GM12878 (cell line): Measurements from ENCODE around the gene MCM8. TPM values are rescaled to one million over a fixed set of nuclear protein-coding genes. Genes with fewer than 3 reads are reported as not detected.

Source experiments
- ATAC-seq: fragments of 200-7000 bp; cut with Tn5 transposase; 3 replicates; pipeline ENCODE4 v1.9.1; 2020; ENCODE audit warnings: mild to moderate bottlenecking, moderate library complexity
- BruUV-seq: library from RNA; stranded (reverse); fragments of 400-500 nt; replicated peaks from 2 replicates; lab custom pipeline; 2021; lab: Mats Ljungman, UMichigan
- CTCF ChIA-PET: fragments of 300-600 bp; sonication (Branson Sonifier 250); formaldehyde crosslinking; extraction: SDS; loops from one replicate; lab custom pipeline; 2021; ENCODE audit warnings: inconsistent platforms; lab: Yijun Ruan, JAX
- POLR2A ChIA-PET: fragments of 350-600 bp; formaldehyde crosslinking; extraction: SDS; loops from one replicate; lab custom pipeline; 2021; ENCODE audit warnings: inconsistent platforms; lab: Charles Lee
- RAD21 ChIA-PET: fragments of 300-600 bp; sonication (Branson Sonifier 250); formaldehyde crosslinking; loops from one replicate; lab custom pipeline; 2023; ENCODE audit warnings: antibody characterized with exemption; ENCODE audit not compliant: unreplicated experiment; lab: Charles Lee
- SMC1A ChIA-PET: fragments of 300-600 bp; sonication (Branson Sonifier 250); formaldehyde crosslinking; loops from one replicate; lab custom pipeline; 2023; ENCODE audit not compliant: unreplicated experiment, uncharacterized antibody; lab: Charles Lee
- DNase-seq: peaks from one replicate; pipeline ENCODE4 v3.0.0-alpha.2; 2011; ENCODE audit warnings: low read depth, low spot score
- FAIRE-seq: peaks from 3 replicates; lab custom pipeline; 2011; peaks lifted over from hg19 to GRCh38; lab: Jason Lieb, UNC
- H2AFZ ChIP-seq: 2 replicates; pipeline ENCODE4 v1.6.0; 2011; ENCODE audit warnings: low read depth, low read length, control low read depth; ENCODE audit not compliant: control insufficient read depth
- H3K27ac ChIP-seq: 2 replicates; pipeline ENCODE4 v1.5.1; 2011; ENCODE audit warnings: control low read depth; ENCODE audit not compliant: control insufficient read depth, insufficient read depth
- H3K27me3 ChIP-seq, 2 experiments: replicated peaks in 1 of 2; 2 replicates each; pipeline versions ENCODE4 v1.6.0 to v1.6.1; 2011; ENCODE audit warnings: low read length in 1 of 2; ENCODE audit not compliant: control insufficient read depth in 2 of 2, insufficient read depth in 2 of 2
- H3K36me3 ChIP-seq, 2 experiments: 2 replicates each; pipeline ENCODE4 v1.5.1; 2011; ENCODE audit warnings: low read length in 1 of 2; ENCODE audit not compliant: control insufficient read depth in 2 of 2, insufficient read depth in 2 of 2
- H3K4me1 ChIP-seq: 2 replicates; pipeline ENCODE4 v1.6.1; 2011; ENCODE audit warnings: mild to moderate bottlenecking, low read length, moderate library complexity, mixed read lengths; ENCODE audit not compliant: control insufficient read depth, insufficient read depth
- H3K4me2 ChIP-seq: 2 replicates; pipeline ENCODE4 v1.6.0; 2011; ENCODE audit warnings: control low read depth; ENCODE audit not compliant: control insufficient read depth, insufficient read depth
- H3K4me3 ChIP-seq: fragments of 200-600 bp; sonication (generic); 2 replicates; pipeline ENCODE4 v1.5.1; 2016
- H3K79me2 ChIP-seq: 2 replicates; pipeline ENCODE4 v1.6.0; 2011; ENCODE audit warnings: low read length; ENCODE audit not compliant: control insufficient read depth, insufficient read depth
- H3K9ac ChIP-seq: 2 replicates; pipeline ENCODE4 v1.8.0; 2011; ENCODE audit warnings: low read length, control low read depth, mixed read lengths; ENCODE audit not compliant: control insufficient read depth, insufficient read depth
- H3K9me3 ChIP-seq: replicated peaks from 3 replicates; pipeline ENCODE4 v1.5.1; 2011; ENCODE audit warnings: mild to moderate bottlenecking, low read length; ENCODE audit not compliant: control insufficient read depth, insufficient read depth
- H4K20me1 ChIP-seq: 2 replicates; pipeline ENCODE4 v1.6.0; 2011; ENCODE audit not compliant: control insufficient read depth, insufficient read depth
- ATF2 ChIP-seq: IDR thresholded peaks from 2 replicates; pipeline ENCODE4 v1.6.1; 2012; ENCODE audit warnings: low read length, inconsistent platforms
- CEBPB ChIP-seq, 2 experiments: fragments of 150-350 bp in 1 of 2; IDR thresholded peaks; 2 replicates each; pipeline ENCODE4 v1.6.1; 2012 to 2014; ENCODE audit warnings: low read depth in 2 of 2, low read length in 2 of 2, borderline replicate concordance in 1 of 2, inconsistent platforms in 1 of 2
- E4F1 ChIP-seq: fragments of 450-650 bp; IDR thresholded peaks from 2 replicates; pipeline ENCODE4 v1.6.1; 2018; ENCODE audit warnings: borderline replicate concordance, mild to moderate bottlenecking; ENCODE audit not compliant: partially characterized antibody
- POLR2AphosphoS2 ChIP-seq: IDR thresholded peaks from 2 replicates; pipeline ENCODE4 v1.6.1; 2011; ENCODE audit warnings: low read depth, mild to moderate bottlenecking, low read length, improper control_type of control experiment, moderate library complexity
- PRDM15 ChIP-seq: fragments of 450-650 bp; formaldehyde crosslinking; IDR thresholded peaks from 2 replicates; pipeline ENCODE4 v1.4.0; 2020; ENCODE audit warnings: mild to moderate bottlenecking, moderate library complexity
- RFX5 ChIP-seq: IDR thresholded peaks from 2 replicates; pipeline ENCODE4 v1.6.1; 2011; ENCODE audit warnings: low read depth, low read length, improper control_type of control experiment
- RUNX3 ChIP-seq: IDR thresholded peaks from 2 replicates; pipeline ENCODE4 v1.6.1; 2012; ENCODE audit warnings: low read length, inconsistent platforms
- USF2 ChIP-seq: IDR thresholded peaks from 2 replicates; pipeline ENCODE4 v1.6.1; 2011; ENCODE audit warnings: low read depth, low read length, improper control_type of control experiment, borderline replicate concordance
- ZBTB40 ChIP-seq: fragments of 450-650 bp; IDR thresholded peaks from 2 replicates; pipeline ENCODE4 v1.6.1; 2016; ENCODE audit warnings: mild to moderate bottlenecking, moderate library complexity, borderline replicate concordance
- ZNF622 ChIP-seq: fragments of 450-650 bp; IDR thresholded peaks from 2 replicates; pipeline ENCODE4 v1.6.1; 2017; ENCODE audit warnings: mild to moderate bottlenecking, inconsistent platforms
- WGBS: methylation state at CpG from one replicate; pipeline ENCODE4 v1.1.6; 2016; ENCODE audit warnings: low lambda C conversion rate; ENCODE audit not compliant: insufficient replicate concordance, insufficient coverage; ENCODE audit errors: missing lambda C conversion rate; 5-methylcytosine and 5-hydroxymethylcytosine counted together
- in situ Hi-C: fragments of 300-500 bp; cut with MboI; formaldehyde crosslinking; loops from 9 replicates; pipeline ENCODE4 v1.14.3; 2018; ENCODE audit warnings: mixed read lengths
- intact Hi-C: fragments of 100-400 bp; cut with micrococcal nuclease; formaldehyde crosslinking; loops from one replicate; pipeline ENCODE4 v1.14.2; 2022; ENCODE audit not compliant: unreplicated experiment
- polyA plus RNA-seq, 11 experiments: library from polyadenylated mRNA; depleted of rRNA in 4 of 11; unstranded in 6 of 11; stranded (reverse) in 5 of 11; fragments of >200 nt; fragmentation: Nextera tagmentation in 4 of 11; fragmentation: Illumina TruSeq in 1 of 11; extraction: Ambion mirVana in 4 of 11; extraction: Trizol in 1 of 11; gene quantifications; 1 replicate in 1 of 11; 2 replicates in 10 of 11; pipeline versions ENCODE4 v1.2.1 to v1.2.3, GENCODE V29; 2011 to 2016; ENCODE audit warnings: inconsistent platforms in 2 of 11, missing spikeins in 2 of 11, low read depth in 1 of 11
- total RNA-seq, 4 experiments: library from RNA; depleted of rRNA in 3 of 4; stranded (reverse); fragments of >200 nt in 3 of 4; fragmentation: Illumina TruSeq in 1 of 4; extraction: Trizol in 1 of 4; gene quantifications; 2 replicates each; pipeline versions ENCODE4 v1.2.1 to v1.2.3, GENCODE V29; 2013 to 2021

MCM8 gene
- total and polyA plus RNA-seq, 10 of the 15 experiments (the other 5 are each of a cell fraction or from before 2014, with no cell fraction given) = 3.2 to 28.2 (median 16.0) TPM

GRCh38 chr20:5910186-5910585 lies 40.3 kb upstream of the MCM8 start:
- ATAC-seq = no peak
- BruUV-seq = no TSS peak
- intact Hi-C loops = no loop called here
- CTCF ChIA-PET = no interaction called here
- Histone ChIP-seq H3K9me3 (no peaks in the 10 kb centered on the region), H3K36me3 (no peaks in the 10 kb centered on the region), H3K27me3 (peaks cover 3% of the 10 kb centered on the region in 2 experiments; a peak in 2 of 4 replicates), H3K4me2 (no peak overlapping the region), H3K9ac (no peak overlapping the region), H3K79me2 (no peaks in the 10 kb centered on the region), H2AFZ (no peak overlapping the region), H4K20me1 (no peaks in the 10 kb centered on the region), H3K27ac (no peak overlapping the region), H3K4me3 (no peak overlapping the region), H3K4me1 (no peaks in the 10 kb centered on the region)
- RAD21 ChIA-PET = no interaction called here
- WGBS = 9% methylated on average over 6 of the region's 6 CpGs
- no peak for DNase-seq
- POLR2A ChIA-PET = no interaction called here
- in situ Hi-C loops = no loop called here
- SMC1A ChIA-PET = no interaction called here
- no peak for FAIRE-seq
- TF ChIP-seq USF2 (no peak), ZBTB40 (no peak), RFX5 (no peak), PRDM15 (CRISPR knock-in tag) (no peak), E4F1 (no peak), POLR2AphosphoS2 (no peak), CEBPB (IDR thresholded peaks at IDR 0.05; ENCODE audit: borderline replicate concordance in 1 of 2, low read depth in 2 of 2, low read length in 2 of 2) (no peak), ATF2 (no peak), RUNX3 (no peak), ZNF622 (no peak)
